Endodermal cell (in vitro differentiated cells): ENCODE measurements around the gene EBPL. TPM values are rescaled to one million over a fixed set of nuclear protein-coding genes. Genes with fewer than 3 reads are reported as not detected.

Experiments used
- DNase-seq: peaks from one replicate; pipeline ENCODE4 v3.0.0-alpha.2; 2017
- H3K27ac ChIP-seq: 2 replicates; pipeline ENCODE4 v1.5.1; 2013; ENCODE audit warnings: mild to moderate bottlenecking, low read depth, low read length, moderate library complexity
- H3K27me3 ChIP-seq: 2 replicates; pipeline ENCODE4 v1.6.1; 2013; ENCODE audit warnings: mild to moderate bottlenecking, low read length, moderate library complexity; ENCODE audit not compliant: insufficient read depth, control insufficient read depth, poor library complexity, severe bottlenecking
- H3K36me3 ChIP-seq: 2 replicates; pipeline ENCODE4 v1.7.0; 2013; ENCODE audit warnings: mild to moderate bottlenecking, low read length, moderate library complexity; ENCODE audit not compliant: control insufficient read depth, insufficient read depth
- H3K4me1 ChIP-seq: one replicate; pipeline ENCODE4 v1.7.0; 2013; ENCODE audit warnings: low read length; ENCODE audit not compliant: control insufficient read depth, insufficient read depth
- H3K4me3 ChIP-seq: 2 replicates; pipeline ENCODE4 v1.5.1; 2013; ENCODE audit warnings: mild to moderate bottlenecking, low read length, moderate library complexity
- H3K9ac ChIP-seq: 2 replicates; pipeline ENCODE4 v1.6.1; 2013; ENCODE audit warnings: mild to moderate bottlenecking, low read length, moderate library complexity; ENCODE audit not compliant: poor library complexity, severe bottlenecking; ENCODE audit errors: extremely low read depth
- H3K9me3 ChIP-seq: 2 replicates; pipeline ENCODE4 v1.6.1; 2013; ENCODE audit warnings: mild to moderate bottlenecking, low read length, moderate library complexity; ENCODE audit not compliant: control insufficient read depth
- H3K27ac Mint-ChIP-seq: 2 replicates; pipeline ENCODE4 v1.8.0; 2020; ENCODE audit warnings: mixed read lengths
- H3K27me3 Mint-ChIP-seq: 2 replicates; pipeline ENCODE4 v1.8.0; 2021; ENCODE audit warnings: mild to moderate bottlenecking, mixed read lengths; ENCODE audit not compliant: insufficient read depth
- H3K36me3 Mint-ChIP-seq: 2 replicates; pipeline ENCODE4 v1.8.0; 2020; ENCODE audit warnings: low read depth, mixed read lengths
- H3K4me1 Mint-ChIP-seq: 2 replicates; pipeline ENCODE4 v1.8.0; 2020; ENCODE audit warnings: mixed read lengths
- H3K4me3 Mint-ChIP-seq: 2 replicates; pipeline ENCODE4 v1.8.0; 2020; ENCODE audit warnings: mild to moderate bottlenecking, moderate library complexity, mixed read lengths
- H3K9me3 Mint-ChIP-seq: 2 replicates; pipeline ENCODE4 v1.8.0; 2020; ENCODE audit warnings: mild to moderate bottlenecking, mixed read lengths
- CTCF ChIP-seq: fragments of 200-600 bp; sonication (generic); conservative IDR thresholded peaks from 2 replicates; pipeline ENCODE4 v1.5.0; 2021; ENCODE audit warnings: antibody characterized with exemption, mild to moderate bottlenecking
- WGBS, 2 experiments: methylation state at CpG; one replicate each; pipeline versions ENCODE4 v1.1.5 to v1.1.7; 2013; ENCODE audit warnings: missing lambda C conversion rate in 2 of 2, mixed read lengths in 1 of 2; ENCODE audit not compliant: insufficient coverage in 1 of 2, insufficient read length in 1 of 2; 5-methylcytosine and 5-hydroxymethylcytosine counted together
- total RNA-seq, 2 donors: library from RNA; stranded (reverse); fragmentation: NEBNext Ultra II Directional in 1 of 2; extraction: Animal tissue kit (Norgen Biotek cat#: 25700) in 1 of 2; gene quantifications; 2 replicates in 1 of 2; 3 replicates in 1 of 2; pipeline ENCODE4 v1.2.1, GENCODE V29; 2021

Gene EBPL
- total RNA-seq, 2 donors from 2014 or later, result 60.2 to 85.2 TPM

GRCh38 chr13:49645451-49645850 lies 45.8 kb downstream of the EBPL start:
- H3K4me1 ChIP-seq, result no peaks in the 10 kb centered on the region
- H3K4me3 ChIP-seq, result no peak overlapping the region
- TF ChIP-seq CTCF, result no peak
- Mint-ChIP-seq H3K9me3 (no peaks in the 10 kb centered on the region), H3K4me1 (peaks cover 2% of the 10 kb centered on the region), H3K4me3 (no peak overlapping the region), H3K27ac (no peak overlapping the region), H3K36me3 (no peaks in the 10 kb centered on the region), H3K27me3 (no peaks in the 10 kb centered on the region)
- 94 to 98% methylated on average over 11 to 12 of the region's 13 CpGs for WGBS, 2 experiments
- H3K27ac ChIP-seq, result no peak overlapping the region
- H3K36me3 ChIP-seq, result no peaks in the 10 kb centered on the region
- no peak for DNase-seq
- H3K27me3 ChIP-seq, result no peaks in the 10 kb centered on the region
- no peaks in the 10 kb centered on the region for H3K9me3 ChIP-seq
- H3K9ac ChIP-seq, result no peak overlapping the region

GRCh38 chr13:49643035-49643646 lies 48.1 kb downstream of the EBPL start:
- Mint-ChIP-seq H3K9me3 (no peaks in the 10 kb centered on the region), H3K27ac (no peak overlapping the region), H3K36me3 (no peaks in the 10 kb centered on the region), H3K4me3 (no peak overlapping the region), H3K4me1 (no peaks in the 10 kb centered on the region), H3K27me3 (no peaks in the 10 kb centered on the region)
- no peak overlapping the region for H3K9ac ChIP-seq
- DNase-seq, result no peak
- H3K9me3 ChIP-seq, result no peaks in the 10 kb centered on the region
- no peak for TF ChIP-seq CTCF
- H3K27ac ChIP-seq, result no peak overlapping the region
- H3K4me1 ChIP-seq, result no peaks in the 10 kb centered on the region
- no peaks in the 10 kb centered on the region for H3K36me3 ChIP-seq
- H3K27me3 ChIP-seq, result no peaks in the 10 kb centered on the region
- WGBS, 2 experiments, result 92 to 94% methylated on average over 8 to 12 of the region's 12 CpGs
- H3K4me3 ChIP-seq, result no peak overlapping the region

- Histone ChIP-seq H3K27me3 (no peaks in the 10 kb centered on the region), H3K36me3 (no peaks in the 10 kb centered on the region), H3K9me3 (no peaks in the 10 kb centered on the region), H3K4me1 (no peaks in the 10 kb centered on the region), H3K9ac (no peak overlapping the region), H3K27ac (no peak overlapping the region), H3K4me3 (no peak overlapping the region)
- H3K9me3 Mint-ChIP-seq, result no peaks in the 10 kb centered on the region
- no peak for TF ChIP-seq CTCF
- WGBS, 2 experiments, result 89 to 92% methylated on average over 4 of the region's 4 CpGs
- no peak for DNase-seq
- H3K36me3 Mint-ChIP-seq, result no peaks in the 10 kb centered on the region
- no peak overlapping the region for H3K4me3 Mint-ChIP-seq
- no peaks in the 10 kb centered on the region for H3K4me1 Mint-ChIP-seq
- H3K27ac Mint-ChIP-seq, result no peak overlapping the region
- no peaks in the 10 kb centered on the region for H3K27me3 Mint-ChIP-seq
Measured at GRCh38 chr13:49641801-49642291, 49.4 kb downstream of the EBPL start.
